Duodenal mucosa (tissue), 2 donors: ENCODE measurements around the gene KRT80.
A peak's percentile ranks its signal among the peaks of the same experiment; 100 is the strongest.

Experiments
- H3K27ac ChIP-seq: one replicate; pipeline ENCODE4 v1.7.0; 2013; ENCODE audit warnings: low read depth, low read length
- H3K27me3 ChIP-seq, 2 donors: one replicate each; pipeline ENCODE4 v1.7.0; 2013; ENCODE audit warnings: low read length in 2 of 2, control low read depth in 1 of 2; ENCODE audit not compliant: insufficient read depth in 2 of 2, control insufficient read depth in 1 of 2
- H3K36me3 ChIP-seq, 2 donors: one replicate each; pipeline ENCODE4 v1.7.0; 2013; ENCODE audit warnings: low read length in 2 of 2, control low read depth in 1 of 2; ENCODE audit not compliant: insufficient read depth in 2 of 2, control insufficient read depth in 1 of 2
- H3K4me1 ChIP-seq, 2 donors: one replicate each; pipeline ENCODE4 v1.7.0; 2013; ENCODE audit warnings: low read length in 2 of 2, control low read depth in 1 of 2; ENCODE audit not compliant: insufficient read depth in 2 of 2, control insufficient read depth in 1 of 2
- H3K4me3 ChIP-seq, 2 donors: one replicate each; pipeline ENCODE4 v1.7.0; 2013; ENCODE audit warnings: low read length in 2 of 2, low read depth in 1 of 2
- H3K9ac ChIP-seq, 2 donors: one replicate each; pipeline ENCODE4 v1.7.0; 2013; ENCODE audit warnings: low read length in 2 of 2, low read depth in 1 of 2
- H3K9me3 ChIP-seq, 2 donors: one replicate each; pipeline ENCODE4 v1.7.0; 2013; ENCODE audit warnings: low read length in 2 of 2, control low read depth in 1 of 2; ENCODE audit not compliant: control insufficient read depth in 1 of 2

The KRT80 gene

DNA sequence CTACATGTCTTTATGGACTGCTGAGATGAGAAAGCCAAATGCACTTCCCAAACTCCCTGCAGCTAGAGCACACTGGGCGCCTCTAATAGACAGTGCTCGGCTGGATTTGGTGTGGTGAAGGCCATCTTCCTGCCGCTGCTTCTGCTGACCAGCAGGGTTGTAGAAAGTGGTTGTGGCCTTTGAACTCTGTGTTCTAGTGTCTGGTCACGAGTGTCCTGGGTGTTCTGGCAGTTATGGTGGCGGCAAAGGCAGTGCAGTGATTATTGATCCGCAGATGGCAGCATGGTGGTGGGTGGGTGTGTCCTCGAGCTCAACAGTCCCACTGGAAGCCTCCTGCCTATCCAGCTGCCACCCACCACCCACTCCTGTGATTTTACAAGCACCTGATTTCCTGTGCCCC is 68.9 kb downstream of the KRT80 start:
- H3K4me1 ChIP-seq = peaks cover 8 to 20% of the 10 kb centered on the region in 2 donors
- H3K36me3 ChIP-seq = no peaks in the 10 kb centered on the region
- no peak overlapping the region for H3K9ac ChIP-seq
- H3K9me3 ChIP-seq = no peaks in the 10 kb centered on the region
- H3K27me3 ChIP-seq = peaks cover 5 to 6% of the 10 kb centered on the region in 2 donors
- H3K4me3 ChIP-seq = no peak overlapping the region
- no peak overlapping the region for H3K27ac ChIP-seq

DNA sequence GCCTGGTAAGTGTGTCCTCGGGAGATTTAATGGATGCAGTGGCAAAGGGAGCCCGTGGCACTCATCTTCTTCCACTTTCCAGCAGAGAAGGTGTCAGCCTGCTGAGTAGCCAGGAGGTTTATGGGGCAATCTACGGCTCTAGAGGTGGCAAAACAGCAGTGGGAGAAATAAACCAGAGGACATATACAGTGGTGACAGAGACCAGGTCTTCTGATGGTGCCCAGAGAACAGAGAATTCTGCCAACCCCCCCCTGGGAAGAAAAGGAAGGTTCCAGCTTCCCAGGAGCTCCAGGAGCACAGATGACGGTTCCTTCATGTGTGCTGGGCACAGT is 69.3 kb downstream of the KRT80 start:
- Histone ChIP-seq H3K4me1 (peaks cover 8 to 20% of the 10 kb centered on the region in 2 donors), H3K9me3 (no peaks in the 10 kb centered on the region), H3K4me3 (no peak overlapping the region), H3K27ac (no peak overlapping the region), H3K36me3 (no peaks in the 10 kb centered on the region), H3K27me3 (peaks cover 5 to 6% of the 10 kb centered on the region in 2 donors), H3K9ac (no peak overlapping the region)

DNA sequence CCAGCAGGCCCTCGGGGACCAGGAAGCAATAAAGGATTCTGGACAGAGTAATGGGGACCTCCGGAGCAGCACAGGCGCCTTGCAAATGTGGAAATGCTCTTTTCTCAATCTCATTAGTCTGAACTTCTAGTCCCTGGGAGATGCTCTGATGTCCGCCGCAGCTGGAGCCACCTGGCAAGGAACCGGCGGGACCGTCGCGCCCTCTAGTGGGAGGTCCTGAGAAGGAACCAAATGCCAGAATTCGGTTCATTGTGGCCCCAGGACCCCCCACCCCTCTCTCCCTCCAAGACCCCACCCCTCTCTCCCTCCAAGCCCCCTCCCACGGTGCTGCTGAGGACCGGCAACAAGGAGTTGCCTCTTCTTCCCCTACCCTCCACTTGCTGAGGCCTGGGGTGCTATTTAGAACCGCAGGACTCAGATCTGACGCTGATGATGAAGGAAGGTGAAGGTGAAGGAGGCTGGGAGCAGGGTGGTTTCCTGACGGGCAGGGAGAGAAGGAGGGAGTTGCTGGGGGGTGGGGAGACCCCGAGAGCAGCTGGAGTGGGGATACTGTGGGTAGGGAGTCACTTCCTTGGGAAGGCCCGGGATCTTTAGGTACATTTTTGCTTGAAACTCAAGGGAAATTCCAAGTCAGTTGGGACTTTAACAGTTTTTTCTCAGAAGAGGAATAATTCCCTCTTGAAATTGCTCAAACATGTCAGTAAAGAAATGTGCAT is 69.8 kb downstream of the KRT80 start:
- H3K4me1 ChIP-seq = peaks cover 8 to 20% of the 10 kb centered on the region in 2 donors
- H3K4me3 ChIP-seq = no peak overlapping the region
- peak overlapping the region; percentile 33 for H3K27ac ChIP-seq
- peaks cover 5 to 6% of the 10 kb centered on the region in 2 donors for H3K27me3 ChIP-seq
- no peak overlapping the region for H3K9ac ChIP-seq
- no peaks in the 10 kb centered on the region for H3K36me3 ChIP-seq
- H3K9me3 ChIP-seq = no peaks in the 10 kb centered on the region

DNA sequence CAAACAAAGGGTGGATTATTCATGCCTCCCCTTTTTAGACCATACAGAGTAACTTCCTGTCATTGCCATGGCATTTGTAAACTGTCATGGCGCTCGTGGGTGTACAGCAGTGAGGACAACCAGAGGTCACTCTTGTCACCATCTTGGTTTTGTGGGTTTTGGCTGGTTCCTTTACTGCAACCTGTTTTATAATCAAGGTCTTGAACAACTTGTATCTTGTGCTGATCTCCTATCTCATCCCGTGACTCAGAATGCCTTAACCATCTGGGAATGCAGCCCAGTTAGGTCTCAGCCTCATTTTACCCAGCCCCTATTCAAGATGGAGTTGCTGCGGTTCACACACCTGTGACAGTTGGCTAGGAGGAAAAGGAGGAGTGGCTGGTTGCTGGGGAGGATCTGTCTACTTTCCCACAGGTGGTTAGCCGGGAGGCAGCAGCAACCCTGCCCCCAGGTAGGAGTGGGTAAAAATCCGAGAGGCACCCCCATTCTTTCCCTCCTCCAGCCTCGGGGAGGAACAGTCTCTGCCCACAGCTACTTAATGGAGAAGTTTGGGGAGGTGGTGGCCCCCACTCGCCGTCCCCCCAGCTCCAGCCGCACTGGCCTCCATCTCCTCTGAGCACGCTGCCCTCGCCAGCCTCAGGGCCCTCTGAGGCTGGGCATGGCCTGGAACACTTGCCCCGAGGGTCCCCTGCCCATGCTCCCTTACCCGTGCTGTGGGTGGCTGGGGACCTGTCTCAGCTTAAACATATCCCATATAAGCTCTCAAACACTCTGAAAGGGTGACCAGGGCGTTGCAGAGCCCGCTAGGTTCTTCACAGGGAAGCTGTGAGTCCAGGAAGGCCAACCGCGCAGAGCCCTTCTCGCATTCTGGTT is 70.6 kb downstream of the KRT80 start:
- H3K27ac ChIP-seq = peak overlapping the region; percentile 33
- peaks cover 5 to 6% of the 10 kb centered on the region in 2 donors for H3K27me3 ChIP-seq
- H3K4me1 ChIP-seq = peaks cover 8 to 24% of the 10 kb centered on the region in 2 donors
- H3K9ac ChIP-seq = no peak overlapping the region
- H3K36me3 ChIP-seq = no peaks in the 10 kb centered on the region
- H3K4me3 ChIP-seq = no peak overlapping the region
- no peaks in the 10 kb centered on the region for H3K9me3 ChIP-seq

DNA sequence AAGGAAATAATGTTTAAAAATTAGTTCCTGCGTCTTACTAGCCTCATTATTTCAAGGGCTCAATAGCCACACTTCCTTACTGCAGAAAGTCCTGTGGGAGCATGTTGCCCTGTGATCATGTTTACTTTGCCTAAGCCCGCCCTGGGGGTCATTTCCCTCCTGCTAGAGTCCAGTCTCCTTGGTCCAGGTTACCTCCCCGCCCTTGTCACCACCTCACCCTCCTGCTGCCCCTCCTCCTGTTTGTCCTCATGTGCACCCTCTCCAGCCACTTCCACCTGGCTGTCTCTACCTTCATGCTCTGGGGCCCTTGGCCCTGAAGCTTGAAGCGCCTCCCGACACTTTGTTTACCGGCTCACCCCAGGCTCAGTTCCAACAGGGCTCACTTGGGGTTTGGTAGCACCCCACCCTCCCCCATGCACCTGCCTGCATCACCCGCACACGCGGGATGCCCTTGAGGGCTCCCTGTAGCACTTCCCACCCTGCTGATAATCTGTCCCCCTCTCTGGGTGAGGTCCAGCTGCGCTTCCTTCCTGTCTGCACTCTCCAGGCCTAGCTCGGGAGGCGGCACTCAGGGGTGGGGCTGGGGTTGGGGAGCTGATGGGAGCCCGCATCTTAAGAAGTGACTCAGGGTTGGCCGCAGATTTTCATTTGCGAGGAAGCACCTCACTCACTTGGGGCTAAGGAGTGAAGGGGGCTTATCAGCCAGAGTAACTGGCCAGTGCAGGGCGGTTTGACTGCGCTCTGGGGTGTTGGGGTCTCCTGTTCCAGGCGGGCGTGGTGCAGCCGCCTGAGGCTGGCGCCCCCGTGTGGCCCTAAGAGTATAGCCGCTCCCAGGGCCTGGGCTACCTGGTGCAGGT is 72.2 kb downstream of the KRT80 start:
- Histone ChIP-seq H3K9me3 (no peaks in the 10 kb centered on the region), H3K4me1 (peaks cover 8 to 24% of the 10 kb centered on the region in 2 donors), H3K9ac (no peak overlapping the region), H3K27ac (no peak overlapping the region), H3K4me3 (peak overlapping the region in 1 of 2 donors; percentile 40), H3K27me3 (peaks cover 5 to 6% of the 10 kb centered on the region in 2 donors), H3K36me3 (no peaks in the 10 kb centered on the region)
